Colonic mucosa (tissue), 4 donors: Measurements from ENCODE around the gene PVRIG. TPM values are rescaled to one million over a fixed set of nuclear protein-coding genes. Genes with fewer than 3 reads are reported as not detected.
"Not testable (repeated sequence)": the region's sequence is repeated elsewhere in the genome, so short reads cannot be mapped to it uniquely, and the experiment has no call there.

Source experiments
- DNase-seq: peaks from one replicate; pipeline ENCODE4 v3.0.0-alpha.2; 2020
- H3K27ac ChIP-seq: fragments of 200-600 bp; one replicate; pipeline ENCODE4 v1.8.0; 2021
- H3K27me3 ChIP-seq: fragments of 200-600 bp; one replicate; pipeline ENCODE4 v1.8.0; 2021
- H3K36me3 ChIP-seq: fragments of 200-600 bp; one replicate; pipeline ENCODE4 v1.8.0; 2021
- H3K4me1 ChIP-seq: fragments of 200-600 bp; one replicate; pipeline ENCODE4 v1.8.0; 2021; ENCODE audit warnings: mild to moderate bottlenecking
- H3K4me3 ChIP-seq: fragments of 200-600 bp; one replicate; pipeline ENCODE4 v1.8.0; 2021
- H3K9ac ChIP-seq, 2 donors: one replicate each; pipeline ENCODE4 v1.7.0; 2013; ENCODE audit warnings: control low read depth in 2 of 2, low read depth in 2 of 2, low read length in 2 of 2
- H3K9me3 ChIP-seq: fragments of 200-600 bp; one replicate; pipeline ENCODE4 v1.8.0; 2021
- CTCF ChIP-seq: fragments of 200-600 bp; IDR thresholded peaks from one replicate; pipeline ENCODE4 v1.8.0; 2022; ENCODE audit warnings: antibody characterized with exemption, mild to moderate bottlenecking
- intact Hi-C: fragments of 100-400 bp; cut with DNase I; formaldehyde crosslinking; loops from one replicate; pipeline ENCODE4 v1.14.1; 2022
- total RNA-seq, 2 donors: library from RNA; stranded (reverse); fragmentation: NEBNext Ultra II Directional in 1 of 2; extraction: Animal tissue kit (Norgen Biotek cat#: 25700) in 1 of 2; gene quantifications; one replicate each; pipeline ENCODE4 v1.2.1, GENCODE V29; 2021
- donor health status: healthy.
- donor health status: DM: no; HTN: no; CAD: no.
- donor health status: DM: no; HTN: no; CAD: no.

The PVRIG gene
- total RNA-seq, 2 donors from 2014 or later = 0.53 to 1.4 TPM

DNA sequence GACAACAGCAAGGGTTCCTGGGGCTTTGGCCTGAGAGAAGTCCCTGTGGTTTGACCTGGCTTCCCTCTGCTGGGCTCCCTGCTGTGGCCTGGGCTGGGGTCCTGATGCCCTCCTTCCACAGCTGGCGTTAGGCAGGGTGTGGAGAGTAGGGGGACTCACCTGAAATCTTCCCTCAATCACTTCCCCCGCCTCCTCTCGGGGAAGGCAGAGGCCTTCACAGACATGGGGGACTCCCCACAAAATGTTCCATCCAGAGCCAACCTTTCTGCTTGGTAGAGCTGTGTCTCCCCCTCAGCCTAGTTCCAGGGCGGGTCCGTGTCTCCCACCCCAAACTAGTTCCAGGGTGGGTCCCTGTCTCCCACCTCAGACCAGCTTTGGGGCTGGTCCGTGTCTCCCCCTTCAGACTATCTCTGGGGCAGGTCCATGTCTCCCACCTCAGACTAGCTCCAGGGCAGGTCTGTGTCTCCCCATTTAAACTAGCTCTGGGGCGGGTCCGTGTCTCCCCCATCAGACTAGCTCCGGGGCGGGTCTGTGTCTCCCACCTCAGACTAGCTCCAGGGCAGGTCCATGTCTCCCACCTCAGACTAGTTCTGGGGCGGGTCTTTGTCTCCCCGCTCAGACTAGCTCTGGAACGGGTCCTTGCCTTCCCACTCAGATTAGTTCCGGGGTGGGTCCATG, 2.2 kb downstream of the PVRIG start:
- H3K9me3 ChIP-seq = no peaks in the 10 kb centered on the region
- TF ChIP-seq CTCF = no peak
- no peak for DNase-seq
- peak overlapping the region; percentile 28 for H3K27ac ChIP-seq
- H3K36me3 ChIP-seq = no peaks in the 10 kb centered on the region
- no peak overlapping the region for H3K4me3 ChIP-seq
- H3K9ac ChIP-seq = peak overlapping the region in 1 of 2 donors; percentile 56
- no peaks in the 10 kb centered on the region for H3K27me3 ChIP-seq
- intact Hi-C loops = no loop called here
- H3K4me1 ChIP-seq = no peaks in the 10 kb centered on the region

GRCh38 chr7:100222445-100223132, 2.8 kb downstream of the PVRIG start:
- H3K27me3 ChIP-seq = no peaks in the 10 kb centered on the region
- TF ChIP-seq CTCF = no peak
- intact Hi-C loops = no loop called here
- H3K4me3 ChIP-seq = no peak overlapping the region
- H3K36me3 ChIP-seq = no peaks in the 10 kb centered on the region
- no peaks in the 10 kb centered on the region for H3K9me3 ChIP-seq
- no peak for DNase-seq
- H3K4me1 ChIP-seq = no peaks in the 10 kb centered on the region
- no peak overlapping the region for H3K27ac ChIP-seq
- H3K9ac ChIP-seq = no peak overlapping the region

GRCh38 chr7:100223376-100223927, 3.7 kb downstream of the PVRIG start:
- H3K4me3 ChIP-seq, H3K36me3 ChIP-seq, H3K27me3 ChIP-seq, DNase-seq, H3K9me3 ChIP-seq, H3K27ac ChIP-seq, H3K4me1 ChIP-seq, intact Hi-C loops, H3K9ac ChIP-seq: not testable (repeated sequence)

DNA sequence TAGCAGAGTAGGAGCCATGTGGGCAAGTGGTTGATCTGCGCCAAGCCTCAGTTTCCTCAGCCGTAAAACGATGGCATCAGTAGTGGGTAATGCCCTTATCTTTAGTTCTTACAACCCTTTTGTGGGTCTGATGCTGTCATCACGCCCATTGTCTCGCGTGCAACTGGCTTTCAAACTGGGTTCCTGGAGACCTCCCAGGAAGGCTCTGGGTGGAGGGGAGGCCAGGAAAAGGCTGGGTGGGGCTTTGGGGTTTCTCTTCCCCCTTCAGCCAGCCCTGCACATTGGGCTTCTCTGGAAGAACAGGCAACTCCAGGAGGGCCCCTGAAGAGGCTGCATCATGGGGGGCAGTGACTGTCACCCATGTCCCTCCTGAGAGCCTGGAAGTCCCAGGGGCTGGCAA, 5.1 kb downstream of the PVRIG start:
- H3K9me3 ChIP-seq, H3K4me1 ChIP-seq, H3K9ac ChIP-seq, H3K27me3 ChIP-seq, H3K36me3 ChIP-seq, H3K27ac ChIP-seq, DNase-seq, intact Hi-C loops, H3K4me3 ChIP-seq: not testable (repeated sequence)

- DNase-seq, intact Hi-C loops, H3K27ac ChIP-seq, H3K9me3 ChIP-seq, H3K4me3 ChIP-seq, H3K4me1 ChIP-seq, H3K36me3 ChIP-seq, H3K27me3 ChIP-seq, H3K9ac ChIP-seq: not testable (repeated sequence)
Observed at GRCh38 chr7:100234660-100235317, 15.0 kb downstream of the PVRIG start.

DNA sequence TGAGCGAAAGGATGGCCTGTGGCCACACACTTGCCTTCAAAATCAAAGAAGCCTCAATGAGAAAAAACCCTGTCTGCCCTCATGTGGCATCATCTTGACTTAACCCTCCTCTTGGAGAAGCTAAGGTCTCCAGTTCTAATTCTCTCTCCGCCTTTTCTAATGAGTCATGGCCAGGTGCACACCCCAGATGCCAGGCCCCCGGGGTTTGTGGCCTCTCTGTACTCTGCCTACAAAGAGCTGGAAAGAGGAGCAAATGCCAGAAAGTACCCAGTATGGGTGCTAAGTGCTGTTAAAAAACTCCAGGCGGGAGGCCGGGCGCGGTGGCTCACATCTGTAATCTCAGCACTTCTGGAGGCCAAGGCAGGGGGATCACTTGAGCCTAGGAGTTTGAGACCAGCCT, 20.2 kb downstream of the PVRIG start:
- H3K27ac ChIP-seq, DNase-seq, H3K9me3 ChIP-seq, intact Hi-C loops, H3K4me1 ChIP-seq, H3K27me3 ChIP-seq, H3K4me3 ChIP-seq, H3K9ac ChIP-seq, H3K36me3 ChIP-seq: not testable (repeated sequence)

DNA sequence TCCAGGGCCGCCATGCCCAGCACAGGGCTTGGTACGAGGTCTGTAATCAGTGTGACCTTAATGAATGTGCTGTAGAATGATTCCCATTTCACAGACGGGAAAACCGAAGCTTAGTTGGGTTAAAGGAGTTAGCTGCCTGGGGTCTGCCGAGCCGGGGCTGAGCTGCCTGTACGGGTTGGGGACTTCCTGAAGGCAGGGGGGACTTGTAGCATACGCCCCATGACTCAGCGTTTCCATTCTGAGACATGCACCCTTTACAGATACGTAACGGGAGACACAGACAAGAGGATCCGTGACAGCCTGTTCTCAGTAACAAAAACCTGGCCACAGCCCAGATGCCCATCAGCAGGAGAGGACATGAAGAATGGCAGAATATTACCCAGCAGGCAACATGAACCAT, 23.6 kb downstream of the PVRIG start:
- H3K4me3 ChIP-seq, DNase-seq, H3K9me3 ChIP-seq, intact Hi-C loops, H3K4me1 ChIP-seq, H3K27ac ChIP-seq, H3K36me3 ChIP-seq, H3K9ac ChIP-seq, H3K27me3 ChIP-seq: not testable (repeated sequence)

GRCh38 chr7:100244988-100245605, 25.3 kb downstream of the PVRIG start:
- H3K9ac ChIP-seq, DNase-seq, H3K4me1 ChIP-seq, H3K9me3 ChIP-seq, H3K27ac ChIP-seq, intact Hi-C loops, H3K4me3 ChIP-seq, H3K36me3 ChIP-seq, H3K27me3 ChIP-seq: not testable (repeated sequence)

DNA sequence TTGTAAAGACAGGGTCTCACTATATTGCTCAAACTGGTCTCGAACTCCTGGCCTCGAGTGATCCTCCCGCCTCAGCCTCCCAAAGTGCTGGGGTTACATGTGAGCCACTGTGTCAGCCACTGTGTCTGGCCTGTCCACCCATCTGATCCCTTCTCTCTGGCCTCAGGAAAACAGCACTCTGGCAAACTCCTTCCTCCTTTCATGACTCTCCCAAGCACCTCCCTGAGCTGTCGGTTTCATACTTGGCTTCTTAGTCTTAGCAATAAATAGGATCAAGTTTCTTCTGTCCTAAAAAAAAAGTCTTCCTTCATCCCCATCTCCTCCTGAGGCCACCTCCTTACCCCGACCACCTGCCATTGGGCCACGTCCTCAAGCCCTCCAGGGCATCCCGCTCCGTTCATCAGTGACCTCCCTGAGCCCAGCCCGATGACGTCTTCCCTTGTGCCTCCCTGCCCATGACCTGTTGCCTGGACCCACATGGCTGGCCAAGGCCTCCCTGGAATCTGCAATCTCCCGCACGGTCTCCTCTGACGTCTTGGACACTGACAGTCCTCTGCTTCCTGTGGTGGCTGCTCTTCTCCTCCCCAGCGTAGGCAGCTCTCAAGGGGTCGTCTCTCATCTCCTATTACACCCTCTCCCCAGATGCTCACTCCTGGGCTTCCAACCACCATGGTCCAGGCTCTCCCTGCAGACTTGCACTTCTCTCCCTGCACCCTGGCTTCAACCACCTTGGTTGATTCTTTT, 26.5 kb downstream of the PVRIG start:
- DNase-seq, H3K27ac ChIP-seq, H3K36me3 ChIP-seq, H3K4me1 ChIP-seq, H3K9me3 ChIP-seq, H3K9ac ChIP-seq, intact Hi-C loops, H3K4me3 ChIP-seq, H3K27me3 ChIP-seq: not testable (repeated sequence)

- H3K36me3 ChIP-seq, DNase-seq, H3K27me3 ChIP-seq, H3K9ac ChIP-seq, H3K4me1 ChIP-seq, intact Hi-C loops, H3K27ac ChIP-seq, H3K9me3 ChIP-seq, H3K4me3 ChIP-seq: not testable (repeated sequence)
Observed at GRCh38 chr7:100246865-100247137, 27.1 kb downstream of the PVRIG start.
